T47D (cell line): ENCODE measurements around the gene P4HB.
A peak's percentile ranks its signal among the peaks of the same experiment; 100 is the strongest.

Experiments
- DNase-seq, 2 experiments: peaks; one replicate each; pipeline versions ENCODE4 v3.0.0 to v3.0.0-alpha.2; 2011 to 2012; ENCODE audit warnings: low read depth in 1 of 2, low spot score in 1 of 2
- JUND ChIP-seq: IDR thresholded peaks from 2 replicates; pipeline ENCODE4 v1.6.1; 2012; ENCODE audit warnings: low read depth
- in situ Hi-C: cut with HindIII; loops from 2 replicates; pipeline ENCODE4 v1.10.0; 2016; ENCODE audit warnings: low sequenced_read_pairs, low pct_unique_long_range_greater_than_20kb

The P4HB gene

GRCh38 chr17:81863123-81863675 lies 2.9 kb upstream of the P4HB start:
- in situ Hi-C loops, result no loop called here
- TF ChIP-seq JUND, result no peak
- DNase-seq, result no peak

GRCh38 chr17:81860756-81861568 lies 627 bp upstream of the P4HB start:
- no peak for TF ChIP-seq JUND
- in situ Hi-C loops, result no loop called here
- peak; percentile 100 for DNase-seq

DNA sequence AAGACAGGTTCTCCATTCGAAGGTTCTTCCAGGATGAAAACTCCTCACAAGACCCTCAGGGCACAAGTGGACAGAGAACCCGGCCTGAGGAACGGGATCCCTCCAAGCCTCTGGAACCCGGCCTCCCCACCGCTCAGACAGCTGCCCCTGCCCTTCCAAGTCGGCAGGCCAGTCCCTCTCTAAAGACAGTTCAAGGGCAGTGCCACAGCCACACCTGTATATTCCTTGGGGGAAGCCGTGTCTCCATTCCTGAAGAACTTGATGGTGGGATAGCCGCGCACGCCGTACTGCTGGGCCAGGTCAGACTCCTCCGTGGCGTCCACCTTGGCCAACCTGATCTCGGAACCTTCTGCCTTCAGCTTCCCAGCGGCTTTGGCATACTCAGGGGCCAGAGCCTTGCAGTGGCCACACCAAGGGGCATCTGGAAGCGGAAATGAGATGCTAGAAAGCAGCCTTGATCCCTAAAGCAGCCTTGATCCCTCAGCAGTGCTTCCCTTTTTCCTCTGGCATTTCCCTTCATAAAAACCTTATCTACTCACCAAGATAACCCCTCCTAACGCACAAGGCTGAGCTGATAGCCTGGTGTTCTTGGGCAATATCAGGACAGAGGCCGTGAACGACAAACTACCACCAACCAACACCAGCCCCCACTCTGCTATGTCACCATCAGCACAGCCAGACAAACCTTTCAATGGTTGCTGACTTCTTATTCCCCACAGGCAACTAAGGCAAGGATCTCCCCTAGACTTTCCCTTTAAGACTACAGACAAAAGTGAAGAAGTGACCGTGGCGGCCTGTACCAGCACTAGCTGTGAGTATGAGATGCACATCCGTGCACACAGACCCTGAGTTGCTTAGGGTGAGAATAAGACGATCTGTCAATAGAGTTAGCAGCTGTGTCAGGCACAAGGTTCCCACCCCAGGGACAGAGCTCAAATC lies 1.1 kb downstream of the P4HB start:
- TF ChIP-seq JUND, result no peak
- no peak for DNase-seq
- in situ Hi-C loops, result no loop called here

DNA sequence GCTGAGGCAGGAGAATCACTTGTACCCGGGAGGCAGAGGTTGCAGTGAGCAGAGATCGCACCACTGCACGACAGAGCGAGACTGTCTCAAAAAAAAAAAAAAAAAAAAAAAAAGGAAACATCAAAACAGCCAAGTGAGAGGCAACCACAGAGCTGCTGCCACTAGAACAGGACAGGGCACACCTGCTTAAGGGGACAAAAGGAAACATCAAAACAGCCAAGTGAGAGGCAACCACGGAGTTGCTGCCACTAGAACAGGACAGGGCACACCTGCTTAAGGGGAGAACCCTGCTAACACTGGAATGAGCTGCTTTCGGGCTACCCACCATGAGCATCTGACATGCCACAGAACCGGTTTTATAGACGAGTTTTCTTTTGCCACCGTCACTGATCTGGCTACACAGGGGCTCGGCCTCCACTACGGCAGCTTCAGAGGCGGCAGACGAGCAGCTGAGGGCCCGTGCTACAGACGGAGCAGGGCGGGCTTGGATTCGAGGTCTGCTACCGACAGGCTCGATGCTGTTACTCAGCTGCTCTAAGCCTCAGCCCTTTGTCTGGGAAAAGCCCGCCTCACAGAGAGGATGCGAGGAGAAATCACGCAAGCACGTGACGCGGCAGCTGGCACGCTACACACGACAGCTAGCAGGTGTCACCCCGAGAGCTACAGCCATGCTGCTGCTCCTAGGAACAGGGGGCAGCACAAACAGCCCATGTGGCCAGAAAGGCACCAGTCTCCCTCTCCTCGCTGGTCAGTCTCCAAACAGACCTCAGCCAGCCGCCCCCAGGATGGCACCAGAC lies 2.0 kb downstream of the P4HB start:
- no peak for TF ChIP-seq JUND

GRCh38 chr17:81854974-81855774 lies 5.2 kb downstream of the P4HB start:
- in situ Hi-C loops, result no loop called here
- no peak for TF ChIP-seq JUND
- DNase-seq, result peak in 1 of 2 experiments; percentile 63

More for the DNA sequence above, 2.0 kb downstream of the P4HB start:
- DNase-seq, result no peak
- in situ Hi-C loops, result no loop called here

- in situ Hi-C loops, result no loop called here
- TF ChIP-seq JUND, result no peak
- DNase-seq, result no peak
These were observed 8.1 kb downstream of the P4HB start for GRCh38 chr17:81852237-81852636.

DNA sequence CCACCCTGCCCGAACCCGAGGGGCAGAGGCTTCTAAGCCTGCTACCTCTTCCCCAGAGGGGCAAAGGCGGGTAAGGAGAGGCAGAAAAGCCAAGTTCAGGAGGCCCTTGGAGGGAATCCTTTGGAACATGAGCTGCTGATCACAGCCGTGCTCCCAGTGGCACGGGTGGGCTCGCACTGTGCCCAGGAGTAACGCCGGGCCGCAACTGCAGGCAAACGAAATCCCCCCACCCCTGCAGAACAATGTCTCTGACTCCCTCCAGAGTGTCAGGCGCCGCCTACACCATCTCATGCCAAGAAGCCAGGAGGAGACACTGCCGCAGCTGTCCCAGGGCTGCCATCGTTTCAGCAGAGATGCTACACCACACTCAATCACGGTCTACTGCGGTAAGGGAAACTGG lies 8.9 kb downstream of the P4HB start:
- in situ Hi-C loops, result no loop called here
- no peak for DNase-seq
- TF ChIP-seq JUND, result no peak

- DNase-seq, result no peak
- no peak for TF ChIP-seq JUND
- in situ Hi-C loops, result no loop called here
These were observed 10.9 kb downstream of the P4HB start for GRCh38 chr17:81849457-81849856.

- in situ Hi-C loops, result no loop called here
- no peak for TF ChIP-seq JUND
- DNase-seq, result no peak
These were observed 13.3 kb downstream of the P4HB start for GRCh38 chr17:81846743-81847689.

- TF ChIP-seq JUND, result no peak
- in situ Hi-C loops, result no loop called here
- no peak for DNase-seq
These were observed 14.2 kb downstream of the P4HB start for GRCh38 chr17:81845881-81846742.
